Mucosa of stomach (tissue), 1 donor: Measurements from ENCODE around the gene TSTD2.
"Not testable (repeated sequence)": the region's sequence is repeated elsewhere in the genome, so short reads cannot be mapped to it uniquely, and the experiment has no call there.

Source experiments
- H3K27me3 ChIP-seq: one replicate; pipeline ENCODE4 v1.7.0; 2013; ENCODE audit warnings: mild to moderate bottlenecking, low read length; ENCODE audit not compliant: control insufficient read depth, insufficient read depth
- H3K36me3 ChIP-seq: one replicate; pipeline ENCODE4 v1.7.0; 2013; ENCODE audit warnings: low read length; ENCODE audit not compliant: control insufficient read depth, insufficient read depth
- H3K4me1 ChIP-seq: one replicate; pipeline ENCODE4 v1.7.0; 2013; ENCODE audit warnings: mild to moderate bottlenecking, low read length; ENCODE audit not compliant: control insufficient read depth, insufficient read depth
- H3K4me3 ChIP-seq: one replicate; pipeline ENCODE4 v1.7.0; 2013; ENCODE audit warnings: low read length
- H3K9ac ChIP-seq: one replicate; pipeline ENCODE4 v1.7.0; 2013; ENCODE audit warnings: mild to moderate bottlenecking, low read length, moderate library complexity
- H3K9me3 ChIP-seq: one replicate; pipeline ENCODE4 v1.7.0; 2013; ENCODE audit warnings: mild to moderate bottlenecking, low read length, moderate library complexity; ENCODE audit not compliant: control insufficient read depth
- donor health status: Pancreatic carcinoma.

The TSTD2 gene

DNA sequence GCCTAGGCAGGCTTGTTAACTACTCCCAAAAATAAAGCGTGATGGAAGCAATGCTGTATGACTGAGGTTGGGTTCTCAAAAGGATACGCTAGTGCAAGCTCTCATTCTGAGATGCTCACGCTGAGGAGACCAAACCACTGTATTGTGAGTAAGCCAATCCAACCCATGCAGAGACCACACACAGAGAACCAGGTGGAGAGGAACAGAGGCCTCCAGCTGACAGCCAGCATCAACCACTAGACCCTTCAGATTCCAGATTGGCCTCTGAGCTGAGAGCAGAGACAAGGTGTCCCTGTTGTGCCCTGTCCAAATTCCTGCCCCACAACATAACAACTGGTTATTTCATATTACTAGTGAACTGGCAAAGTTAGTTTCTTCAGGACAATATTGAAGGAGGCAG, 4.5 kb downstream of the TSTD2 start:
- peaks cover 9% of the 10 kb centered on the region for H3K4me1 ChIP-seq
- no peak overlapping the region for H3K4me3 ChIP-seq
- H3K9me3 ChIP-seq, result no peaks in the 10 kb centered on the region
- no peak overlapping the region for H3K9ac ChIP-seq
- no peaks in the 10 kb centered on the region for H3K36me3 ChIP-seq
- H3K27me3 ChIP-seq, result no peaks in the 10 kb centered on the region

DNA sequence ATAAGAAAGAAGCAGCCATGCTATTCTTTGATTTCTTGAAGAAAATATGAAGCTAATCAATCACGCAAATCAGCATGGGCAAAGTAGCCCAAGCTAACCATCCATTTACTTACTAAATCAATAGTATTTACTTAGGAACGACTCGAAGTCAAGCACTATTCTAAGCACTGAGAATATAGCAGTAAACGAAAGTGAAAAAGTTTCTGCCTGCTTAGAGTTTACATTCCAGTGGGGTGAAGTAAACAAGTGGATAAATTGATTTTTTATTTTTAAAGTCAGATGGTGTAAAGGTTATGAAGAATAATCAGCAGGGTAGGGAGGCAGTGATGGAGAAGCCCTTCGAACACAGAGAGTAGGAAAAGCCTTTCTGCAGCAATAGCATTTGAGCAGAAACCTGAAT, 5.5 kb downstream of the TSTD2 start:
- H3K4me3 ChIP-seq, result peak overlapping the region; percentile 32
- H3K27me3 ChIP-seq, result no peaks in the 10 kb centered on the region
- H3K4me1 ChIP-seq, result peaks cover 9% of the 10 kb centered on the region
- H3K36me3 ChIP-seq, result no peaks in the 10 kb centered on the region
- peak overlapping the region; percentile 32 for H3K9ac ChIP-seq
- no peaks in the 10 kb centered on the region for H3K9me3 ChIP-seq

DNA sequence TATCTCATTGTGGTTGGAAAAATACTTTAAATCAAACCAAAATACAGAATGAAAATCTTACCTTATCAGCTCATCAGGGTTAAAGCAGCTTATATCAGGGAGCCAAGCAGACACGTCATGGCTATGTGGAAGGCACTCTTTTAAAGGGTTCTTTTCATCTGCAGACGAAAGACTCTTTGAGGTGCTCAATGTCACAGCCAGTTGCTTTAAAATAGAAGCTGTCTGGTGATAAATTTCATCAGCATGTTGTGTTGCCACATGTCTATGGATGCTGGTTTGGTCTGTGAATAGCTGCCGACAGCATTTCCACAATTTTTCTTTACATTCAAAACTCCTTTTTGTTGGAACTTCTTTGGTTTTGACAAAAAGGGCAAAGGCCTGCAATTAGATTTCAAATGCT, 7.5 kb downstream of the TSTD2 start:
- no peak overlapping the region for H3K4me3 ChIP-seq
- H3K9me3 ChIP-seq, result no peaks in the 10 kb centered on the region
- H3K27me3 ChIP-seq, result no peaks in the 10 kb centered on the region
- H3K9ac ChIP-seq, result no peak overlapping the region
- H3K4me1 ChIP-seq, result peaks cover 9% of the 10 kb centered on the region
- H3K36me3 ChIP-seq, result no peaks in the 10 kb centered on the region

DNA sequence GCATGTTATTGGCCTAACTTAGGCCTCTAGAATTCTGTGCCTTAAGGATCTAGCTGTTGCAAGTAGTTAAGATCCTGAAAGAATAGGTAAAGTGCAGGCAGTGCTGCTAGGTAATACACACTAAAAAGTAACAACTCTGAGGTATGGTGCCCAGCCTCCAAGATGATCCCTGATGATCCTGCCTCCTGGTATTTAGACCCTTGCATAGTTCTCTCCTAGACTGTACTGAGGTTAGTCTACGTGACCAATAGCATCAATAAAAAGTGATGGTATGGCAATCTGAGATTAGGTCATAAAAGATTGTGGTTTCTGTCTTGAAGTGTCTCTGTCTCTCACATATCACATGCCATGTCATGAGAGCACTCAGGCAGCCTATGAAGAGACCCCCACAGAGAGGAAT, 9.2 kb downstream of the TSTD2 start:
- Histone ChIP-seq H3K4me1 (peaks cover 9% of the 10 kb centered on the region), H3K9me3 (no peaks in the 10 kb centered on the region), H3K36me3 (no peaks in the 10 kb centered on the region)

DNA sequence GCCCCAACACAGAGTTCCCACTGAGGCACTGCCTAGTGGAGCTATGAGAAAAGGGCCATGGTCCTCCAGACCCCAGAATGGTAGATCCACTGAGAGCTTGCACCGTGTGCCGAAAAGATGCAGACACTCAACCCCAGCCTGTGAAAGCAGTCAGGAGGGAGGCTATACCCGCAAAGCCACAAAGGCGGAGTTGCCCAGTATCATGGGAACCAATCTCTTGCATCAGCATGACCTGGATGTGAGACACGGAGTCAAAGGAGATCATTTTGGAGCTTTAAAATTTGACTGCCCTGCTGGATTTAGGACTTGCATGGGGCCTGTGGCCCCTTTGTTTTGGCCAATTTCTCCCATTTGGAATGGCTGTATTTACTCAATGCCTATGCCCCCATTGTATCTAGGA, 10.7 kb downstream of the TSTD2 start:
- H3K9me3 ChIP-seq, H3K36me3 ChIP-seq, H3K27me3 ChIP-seq, H3K4me1 ChIP-seq, H3K9ac ChIP-seq, H3K4me3 ChIP-seq: not testable (repeated sequence)

More for the DNA sequence above, 9.2 kb downstream of the TSTD2 start:
- Histone ChIP-seq H3K4me3 (no peak overlapping the region), H3K27me3 (no peaks in the 10 kb centered on the region), H3K9ac (no peak overlapping the region)

DNA sequence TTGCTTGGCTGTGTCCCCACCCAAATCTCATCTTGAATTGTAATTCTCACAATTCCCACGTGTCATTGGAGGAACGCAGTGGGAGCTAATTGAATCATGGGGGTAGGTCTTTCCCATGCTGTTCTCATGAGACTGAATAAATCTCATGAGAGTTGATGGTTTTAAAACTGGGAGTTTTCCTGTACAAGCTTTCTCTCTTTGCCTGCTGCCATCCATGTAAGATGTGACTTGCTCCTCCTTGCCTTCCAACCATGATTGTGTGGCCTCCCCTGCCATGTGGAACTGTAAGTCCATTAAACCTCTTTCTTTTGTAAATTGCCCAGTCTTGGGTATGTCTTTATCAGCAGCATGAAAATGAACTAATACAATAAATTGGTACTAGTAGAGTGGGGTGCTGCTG, 13.1 kb downstream of the TSTD2 start:
- H3K4me3 ChIP-seq, H3K9ac ChIP-seq, H3K9me3 ChIP-seq, H3K36me3 ChIP-seq, H3K27me3 ChIP-seq, H3K4me1 ChIP-seq: not testable (repeated sequence)

DNA sequence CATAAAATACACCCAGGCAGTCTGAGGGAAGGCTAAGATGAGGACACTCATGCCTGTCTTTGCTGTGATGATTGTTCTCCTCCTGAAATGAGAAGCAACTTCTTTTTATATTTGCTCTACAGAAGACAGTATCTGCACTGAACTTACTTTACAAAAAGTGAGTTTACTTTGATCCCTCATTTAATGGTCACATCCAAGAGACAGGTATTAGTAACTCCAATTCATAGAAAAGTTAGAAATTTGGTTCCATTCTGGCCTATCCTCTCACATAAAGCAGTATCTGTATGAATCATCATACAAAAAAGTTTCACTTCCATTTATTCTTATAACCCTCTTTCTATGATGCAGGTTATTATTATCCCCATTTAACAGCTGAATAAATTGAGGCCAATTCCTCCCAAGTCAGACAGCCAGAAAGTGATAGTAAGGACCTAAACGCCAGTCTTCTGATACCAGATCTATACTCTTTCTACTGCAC, 15.2 kb downstream of the TSTD2 start:
- no peaks in the 10 kb centered on the region for H3K4me1 ChIP-seq
- no peaks in the 10 kb centered on the region for H3K27me3 ChIP-seq
- H3K9ac ChIP-seq, result no peak overlapping the region
- no peaks in the 10 kb centered on the region for H3K36me3 ChIP-seq
- H3K9me3 ChIP-seq, result no peaks in the 10 kb centered on the region
- no peak overlapping the region for H3K4me3 ChIP-seq

DNA sequence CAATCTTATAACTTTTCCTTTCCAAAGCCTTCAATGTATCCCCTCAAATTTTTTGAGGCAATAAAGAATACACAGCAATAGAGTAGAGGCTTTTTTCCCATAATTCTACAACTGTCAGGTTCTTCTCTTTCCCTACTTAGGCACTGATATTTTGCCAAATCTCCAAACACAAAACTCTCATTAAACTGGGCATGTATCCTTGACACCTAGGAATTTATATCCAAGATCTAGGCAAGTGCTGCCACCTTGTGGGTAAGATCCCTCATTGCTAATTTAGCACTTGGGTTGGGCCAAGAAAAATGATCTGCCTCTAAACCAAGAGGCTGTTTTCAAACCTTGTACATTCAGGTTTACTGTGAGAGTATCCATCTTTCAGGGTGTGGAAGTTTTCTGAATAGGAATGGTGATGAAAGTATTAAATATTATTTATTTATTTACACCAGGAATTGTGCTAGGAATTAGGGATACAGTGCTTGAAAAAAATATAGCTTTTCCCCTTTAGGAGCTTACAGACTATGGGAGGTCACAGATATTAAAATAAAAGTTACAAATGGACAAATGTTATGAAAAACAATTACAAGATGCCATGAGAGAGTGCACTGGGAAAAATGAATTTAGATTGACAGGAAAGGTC, 17.6 kb downstream of the TSTD2 start:
- no peaks in the 10 kb centered on the region for H3K36me3 ChIP-seq
- no peak overlapping the region for H3K9ac ChIP-seq
- no peak overlapping the region for H3K4me3 ChIP-seq
- no peaks in the 10 kb centered on the region for H3K27me3 ChIP-seq
- no peaks in the 10 kb centered on the region for H3K9me3 ChIP-seq
- H3K4me1 ChIP-seq, result no peaks in the 10 kb centered on the region

DNA sequence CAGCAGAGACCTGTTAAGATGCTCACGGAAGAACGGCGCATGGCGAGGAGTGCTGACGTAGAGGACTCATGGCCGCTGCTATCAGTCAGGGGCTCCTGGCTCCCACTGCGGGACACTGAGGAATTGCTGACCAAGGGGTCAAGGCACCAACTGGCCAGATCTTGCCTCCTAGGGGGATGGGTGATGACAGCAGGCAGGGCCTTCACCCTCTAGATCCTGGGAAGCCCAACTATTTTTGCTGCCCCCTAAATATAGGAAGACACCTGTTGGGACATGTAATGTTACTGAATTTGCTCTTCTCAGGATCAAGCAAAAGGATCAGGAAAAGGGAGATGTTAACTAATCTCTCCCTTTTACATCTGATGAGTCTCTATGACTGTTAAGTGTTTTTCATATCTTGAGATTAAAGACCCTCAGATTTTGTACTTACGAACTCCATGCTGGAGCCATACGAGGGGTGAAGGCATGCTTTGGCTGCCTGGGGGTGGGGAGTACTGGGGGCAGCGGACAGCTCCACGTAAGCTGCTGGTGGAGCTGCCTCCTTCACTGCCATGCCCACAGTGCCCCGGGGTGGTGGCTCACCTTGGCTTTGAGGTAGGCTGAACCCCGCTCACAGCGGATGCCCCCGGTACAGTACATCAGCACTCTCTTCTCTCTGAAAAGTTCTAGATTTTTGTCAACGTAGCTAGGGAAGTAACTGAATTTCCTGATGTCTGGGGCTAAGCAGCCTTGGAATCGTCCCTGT, 28.1 kb downstream of the TSTD2 start:
- Histone ChIP-seq H3K9ac (no peak overlapping the region), H3K4me3 (no peak overlapping the region), H3K27me3 (no peaks in the 10 kb centered on the region), H3K9me3 (no peaks in the 10 kb centered on the region), H3K36me3 (peaks cover 7% of the 10 kb centered on the region), H3K4me1 (no peaks in the 10 kb centered on the region)

DNA sequence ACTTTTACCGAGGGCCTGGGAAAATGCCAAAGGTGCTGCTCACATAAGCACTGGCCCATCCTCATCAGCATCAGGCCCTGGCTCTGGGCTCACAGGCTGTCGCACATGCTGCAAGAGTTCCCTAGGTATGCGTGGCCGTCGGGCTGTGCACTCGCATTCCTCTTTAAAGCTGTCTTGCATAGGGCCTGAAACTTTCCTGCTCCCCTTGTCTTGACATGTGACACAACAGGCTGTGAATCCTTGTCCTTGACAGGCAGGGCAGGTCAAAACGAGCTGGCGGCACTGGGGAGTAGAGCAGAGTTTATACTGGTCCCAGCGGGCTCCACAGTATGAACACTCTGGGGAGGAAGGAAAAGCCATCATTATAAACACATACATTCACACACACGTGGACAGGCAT, 30.7 kb downstream of the TSTD2 start:
- Histone ChIP-seq H3K36me3 (peaks cover 7% of the 10 kb centered on the region), H3K4me3 (no peak overlapping the region), H3K4me1 (peaks cover 3% of the 10 kb centered on the region), H3K9ac (no peak overlapping the region), H3K9me3 (no peaks in the 10 kb centered on the region), H3K27me3 (no peaks in the 10 kb centered on the region)

DNA sequence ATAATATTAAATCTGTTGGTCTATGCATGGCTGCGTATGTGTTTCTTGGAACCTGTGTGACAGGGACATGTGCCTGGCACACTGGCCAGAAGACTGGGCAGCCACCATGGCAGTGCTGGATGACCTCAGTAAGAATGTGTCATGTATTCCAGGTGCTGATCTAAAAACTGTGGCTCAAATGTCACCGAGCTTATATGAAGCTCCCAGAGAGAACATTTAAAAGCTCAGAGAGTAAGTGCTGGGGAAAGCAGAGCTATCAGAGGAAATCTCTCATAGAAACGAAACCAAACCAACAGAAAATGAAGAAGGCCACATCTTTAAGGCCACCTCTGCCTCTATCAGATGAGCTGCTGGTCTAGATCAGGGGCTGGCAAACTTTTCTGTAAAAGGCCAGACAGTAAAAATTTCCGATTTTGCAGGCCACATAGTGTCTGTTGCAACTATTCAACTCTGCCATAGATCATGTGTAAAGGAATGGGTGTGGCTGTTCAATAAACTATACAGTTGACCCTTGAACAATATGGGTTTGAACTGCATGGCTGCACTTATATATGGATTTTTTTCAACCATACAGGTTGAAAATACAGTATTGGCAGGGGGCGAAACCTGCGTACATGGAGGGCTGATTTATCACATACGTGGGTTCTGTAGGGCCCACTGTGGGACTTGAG, 31.8 kb downstream of the TSTD2 start:
- H3K9me3 ChIP-seq, result no peaks in the 10 kb centered on the region
- H3K4me3 ChIP-seq, result no peak overlapping the region
- H3K4me1 ChIP-seq, result peaks cover 3% of the 10 kb centered on the region
- H3K36me3 ChIP-seq, result peaks cover 7% of the 10 kb centered on the region
- no peaks in the 10 kb centered on the region for H3K27me3 ChIP-seq
- H3K9ac ChIP-seq, result no peak overlapping the region

DNA sequence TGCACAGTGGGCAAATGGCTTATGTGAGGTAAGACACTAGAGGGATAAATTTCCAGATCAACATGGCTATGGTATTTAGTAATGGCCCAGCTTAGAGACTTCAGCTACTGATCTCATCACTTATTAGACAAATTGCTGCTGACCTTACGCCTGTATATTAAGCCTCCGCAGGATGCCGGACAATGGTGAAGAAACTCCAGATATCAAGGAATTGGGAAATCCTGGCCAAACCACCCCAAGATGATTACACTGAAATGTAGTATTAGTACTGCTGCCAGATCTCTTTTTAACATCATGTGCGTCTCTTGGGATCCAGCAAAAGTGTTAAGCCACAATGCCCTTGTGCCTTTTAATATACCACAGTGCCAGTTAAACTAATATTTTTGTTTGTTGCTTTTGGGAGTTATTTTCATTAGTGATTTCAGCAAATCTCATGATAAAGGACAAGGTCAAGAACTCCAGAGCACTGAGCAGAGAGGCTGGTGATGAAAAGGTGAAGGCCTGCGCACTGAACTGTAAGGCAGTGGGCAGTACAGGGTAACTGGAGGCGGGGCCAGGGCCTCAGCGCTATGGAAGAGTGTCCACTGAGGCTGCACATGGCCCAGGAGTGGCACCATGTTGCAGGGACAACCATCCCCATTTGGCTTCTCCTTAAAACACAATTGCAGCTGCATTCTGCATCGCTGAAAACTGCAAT, 32.5 kb downstream of the TSTD2 start:
- Histone ChIP-seq H3K9ac (no peak overlapping the region), H3K4me1 (peaks cover 3% of the 10 kb centered on the region), H3K36me3 (peaks cover 7% of the 10 kb centered on the region)

More for the DNA sequence above, 32.5 kb downstream of the TSTD2 start:
- Histone ChIP-seq H3K4me3 (no peak overlapping the region), H3K9me3 (no peaks in the 10 kb centered on the region), H3K27me3 (no peaks in the 10 kb centered on the region)
